ENCODE data around the gene PHB1. TPM values are rescaled to one million over a fixed set of nuclear protein-coding genes. Genes with fewer than 3 reads are reported as not detected.

The PHB1 gene
- total RNA-seq, 1 donor from 2014 or later, result 168 TPM

DNA sequence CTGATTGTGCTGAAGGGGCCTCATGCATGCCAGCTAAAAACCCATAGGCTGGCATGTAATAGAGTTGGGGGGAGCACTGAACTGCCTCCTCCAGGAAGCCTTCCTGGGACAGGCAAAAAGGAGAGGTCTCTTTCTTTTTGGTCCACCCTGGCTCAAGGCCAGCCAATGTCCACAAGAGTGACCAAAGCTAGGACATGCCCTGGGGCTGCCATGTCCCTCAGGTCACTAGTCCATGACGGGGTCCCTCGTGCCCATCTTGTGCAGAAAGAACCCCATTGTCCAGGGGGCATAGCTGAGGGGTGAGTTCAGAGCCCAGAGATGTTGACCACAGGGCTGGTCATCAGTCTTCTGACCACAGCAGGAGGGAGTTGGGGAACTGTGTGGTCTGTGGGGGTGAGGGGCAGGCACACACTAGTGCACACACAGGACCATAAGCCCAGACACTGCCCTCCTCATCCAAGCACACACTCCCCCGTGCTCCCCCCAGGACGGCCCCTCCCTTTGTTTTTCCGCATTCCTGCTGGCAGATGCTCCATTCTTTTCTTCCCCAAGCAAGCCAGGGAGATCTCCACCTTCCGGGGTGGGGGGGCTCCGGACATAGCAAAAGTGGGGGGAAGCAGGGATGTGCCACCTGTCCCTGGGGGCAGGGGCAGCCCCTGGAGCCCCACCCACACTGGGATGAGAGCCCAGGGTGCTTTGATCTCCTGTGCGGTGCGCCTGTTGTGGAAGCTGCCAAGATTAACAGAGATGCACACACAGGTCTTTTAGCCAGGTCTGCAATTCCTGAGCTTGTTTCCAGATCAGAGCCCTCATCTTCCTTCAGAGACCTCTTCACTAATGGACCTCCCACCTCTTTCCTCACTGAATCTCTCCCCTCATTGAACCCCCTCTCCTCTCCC, 25.2 kb upstream of the PHB1 start:
- Mint-ChIP-seq H3K27ac (no peak overlapping the region), H3K36me3 (ENCODE audit: insufficient read depth) (no peaks in the 10 kb centered on the region), H3K27me3 (peaks cover 72% of the 10 kb centered on the region), H3K4me1 (ENCODE audit: low read depth) (peaks cover 7% of the 10 kb centered on the region), H3K4me3 (ENCODE audit: low read depth) (no peak overlapping the region), H3K9me3 (ENCODE audit: low read depth) (no peaks in the 10 kb centered on the region)
- TF ChIP-seq, protein P1, sequence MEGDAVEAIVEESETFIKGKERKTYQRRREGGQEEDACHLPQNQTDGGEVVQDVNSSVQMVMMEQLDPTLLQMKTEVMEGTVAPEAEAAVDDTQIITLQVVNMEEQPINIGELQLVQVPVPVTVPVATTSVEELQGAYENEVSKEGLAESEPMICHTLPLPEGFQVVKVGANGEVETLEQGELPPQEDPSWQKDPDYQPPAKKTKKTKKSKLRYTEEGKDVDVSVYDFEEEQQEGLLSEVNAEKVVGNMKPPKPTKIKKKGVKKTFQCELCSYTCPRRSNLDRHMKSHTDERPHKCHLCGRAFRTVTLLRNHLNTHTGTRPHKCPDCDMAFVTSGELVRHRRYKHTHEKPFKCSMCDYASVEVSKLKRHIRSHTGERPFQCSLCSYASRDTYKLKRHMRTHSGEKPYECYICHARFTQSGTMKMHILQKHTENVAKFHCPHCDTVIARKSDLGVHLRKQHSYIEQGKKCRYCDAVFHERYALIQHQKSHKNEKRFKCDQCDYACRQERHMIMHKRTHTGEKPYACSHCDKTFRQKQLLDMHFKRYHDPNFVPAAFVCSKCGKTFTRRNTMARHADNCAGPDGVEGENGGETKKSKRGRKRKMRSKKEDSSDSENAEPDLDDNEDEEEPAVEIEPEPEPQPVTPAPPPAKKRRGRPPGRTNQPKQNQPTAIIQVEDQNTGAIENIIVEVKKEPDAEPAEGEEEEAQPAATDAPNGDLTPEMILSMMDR (IDR thresholded peaks at IDR 0.05; ENCODE audit: unreplicated experiment), result no peak
- DNase-seq (ENCODE audit: low spot score, unreplicated experiment), result no peak

DNA sequence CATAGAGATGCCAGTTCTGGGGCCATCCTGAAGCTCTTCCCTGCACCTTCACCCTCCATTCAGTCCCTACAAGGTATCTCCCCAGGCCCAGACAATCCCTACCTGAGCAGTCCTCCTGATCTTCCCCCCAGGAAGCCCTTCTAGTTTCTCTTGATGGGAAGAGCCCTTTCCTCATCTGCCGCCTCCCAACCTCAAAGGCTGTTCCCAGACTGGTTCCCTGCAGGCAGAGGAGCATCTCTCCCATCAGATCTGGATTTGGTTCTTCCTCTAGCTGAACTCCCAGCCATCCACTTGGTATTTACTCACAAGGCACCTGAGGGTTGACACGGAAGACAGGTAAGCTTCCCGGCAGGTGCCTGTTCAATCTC, 24.6 kb upstream of the PHB1 start:
- Mint-ChIP-seq H3K4me1 (ENCODE audit: low read depth) (peaks cover 7% of the 10 kb centered on the region), H3K27me3 (peaks cover 70% of the 10 kb centered on the region)

DNA sequence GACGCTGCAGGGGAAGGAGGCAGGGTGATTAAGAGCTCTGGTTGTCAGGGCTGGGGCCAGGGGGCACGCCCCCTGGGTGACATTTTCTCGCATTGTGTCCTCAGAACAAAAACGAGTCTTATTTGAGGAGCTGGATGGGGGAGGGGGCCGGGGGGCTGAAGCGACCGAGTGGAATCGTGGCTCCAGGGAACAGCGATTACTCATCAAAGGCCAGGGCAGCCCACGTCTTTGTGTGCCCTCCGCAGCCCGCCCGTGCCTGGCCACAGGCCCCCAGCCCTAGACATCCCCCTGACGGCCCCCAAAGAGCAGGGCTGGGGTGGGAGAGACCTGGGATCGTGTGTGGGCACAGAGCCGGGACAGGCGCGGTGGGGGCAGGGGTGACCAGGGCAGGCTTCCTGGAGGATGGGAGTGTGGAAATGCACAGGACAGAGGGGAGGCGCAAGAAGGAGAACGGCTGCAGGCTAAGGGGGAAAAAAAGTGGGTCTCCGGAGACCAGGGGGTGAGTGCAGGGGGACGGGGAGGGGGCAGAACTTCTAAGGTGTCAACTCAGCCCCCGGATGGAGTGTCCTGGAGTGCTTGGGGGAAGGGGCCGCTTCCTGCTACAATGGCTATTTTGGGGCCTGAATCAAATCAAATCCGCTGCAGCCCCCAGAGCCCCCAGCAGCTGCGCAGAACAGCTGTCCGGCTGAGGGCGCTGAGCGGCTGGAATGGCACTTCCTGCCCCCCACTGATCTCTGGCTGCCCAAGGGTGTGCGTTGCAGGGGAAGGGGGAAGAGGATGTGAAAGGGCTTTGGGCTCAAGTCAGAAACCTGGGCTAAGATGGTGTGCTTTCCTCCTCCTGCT, 24.0 kb upstream of the PHB1 start:
- peaks cover 7% of the 10 kb centered on the region for H3K4me1 Mint-ChIP-seq (ENCODE audit: low read depth)
- H3K4me3 Mint-ChIP-seq (ENCODE audit: low read depth), result peak overlapping the region; percentile 59
- peak overlapping the region; percentile 53 for H3K27ac Mint-ChIP-seq
- no peaks in the 10 kb centered on the region for H3K9me3 Mint-ChIP-seq (ENCODE audit: low read depth)
- H3K27me3 Mint-ChIP-seq, result peaks cover 66% of the 10 kb centered on the region
- TF ChIP-seq, protein P1 (IDR thresholded peaks at IDR 0.05; ENCODE audit: unreplicated experiment), result no peak
- no peaks in the 10 kb centered on the region for H3K36me3 Mint-ChIP-seq (ENCODE audit: insufficient read depth)
- no peak for DNase-seq (ENCODE audit: low spot score, unreplicated experiment)

More for the DNA sequence above, 24.6 kb upstream of the PHB1 start:
- DNase-seq (ENCODE audit: low spot score, unreplicated experiment), result no peak
- TF ChIP-seq, protein P1 (IDR thresholded peaks at IDR 0.05; ENCODE audit: unreplicated experiment), result no peak
- Mint-ChIP-seq H3K4me3 (ENCODE audit: low read depth) (peak overlapping the region; percentile 25), H3K27ac (peak overlapping the region; percentile 53), H3K36me3 (ENCODE audit: insufficient read depth) (no peaks in the 10 kb centered on the region), H3K9me3 (ENCODE audit: low read depth) (no peaks in the 10 kb centered on the region)

DNA sequence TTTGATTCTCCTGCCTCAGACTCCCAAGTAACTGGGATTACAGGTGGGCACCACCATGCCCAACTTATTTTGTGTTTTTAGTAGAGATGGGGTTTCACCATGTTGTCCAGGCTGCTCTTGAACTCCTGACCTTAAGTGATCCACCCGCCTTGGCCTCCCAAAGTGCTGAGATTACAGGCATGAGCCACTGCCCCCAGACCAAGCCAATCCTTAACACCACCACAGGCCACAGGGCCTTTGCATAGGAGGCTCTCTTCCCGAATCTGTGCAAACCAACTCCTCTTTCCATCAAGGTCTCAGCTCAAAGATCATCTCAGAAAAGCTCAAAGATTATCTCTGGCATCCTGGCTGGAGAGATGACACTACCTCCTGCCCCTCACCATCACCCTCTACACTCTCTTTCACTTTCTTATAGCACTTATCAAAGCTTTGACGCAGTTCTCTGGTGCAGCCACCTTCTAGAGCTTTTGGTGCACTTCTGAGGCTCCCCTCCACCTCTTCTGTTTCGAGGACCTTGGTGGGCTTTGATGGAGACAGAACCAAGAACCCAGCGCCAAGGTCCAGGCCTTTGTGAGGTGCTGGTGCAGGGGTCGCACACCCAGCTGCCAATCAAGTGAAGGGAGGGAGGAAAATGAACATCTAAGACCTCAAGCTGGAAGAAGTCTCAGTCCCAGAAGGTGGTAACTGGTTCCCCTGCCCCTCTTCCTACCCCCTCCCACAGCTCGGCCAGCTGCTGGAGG, 23.2 kb upstream of the PHB1 start:
- peaks cover 60% of the 10 kb centered on the region for H3K27me3 Mint-ChIP-seq
- H3K27ac Mint-ChIP-seq, result no peak overlapping the region
- peaks cover 7% of the 10 kb centered on the region for H3K4me1 Mint-ChIP-seq (ENCODE audit: low read depth)
- H3K36me3 Mint-ChIP-seq (ENCODE audit: insufficient read depth), result no peaks in the 10 kb centered on the region
- no peaks in the 10 kb centered on the region for H3K9me3 Mint-ChIP-seq (ENCODE audit: low read depth)
- peak overlapping the region; percentile 59 for H3K4me3 Mint-ChIP-seq (ENCODE audit: low read depth)
- TF ChIP-seq, protein P1 (IDR thresholded peaks at IDR 0.05; ENCODE audit: unreplicated experiment), result no peak
- no peak for DNase-seq (ENCODE audit: low spot score, unreplicated experiment)

DNA sequence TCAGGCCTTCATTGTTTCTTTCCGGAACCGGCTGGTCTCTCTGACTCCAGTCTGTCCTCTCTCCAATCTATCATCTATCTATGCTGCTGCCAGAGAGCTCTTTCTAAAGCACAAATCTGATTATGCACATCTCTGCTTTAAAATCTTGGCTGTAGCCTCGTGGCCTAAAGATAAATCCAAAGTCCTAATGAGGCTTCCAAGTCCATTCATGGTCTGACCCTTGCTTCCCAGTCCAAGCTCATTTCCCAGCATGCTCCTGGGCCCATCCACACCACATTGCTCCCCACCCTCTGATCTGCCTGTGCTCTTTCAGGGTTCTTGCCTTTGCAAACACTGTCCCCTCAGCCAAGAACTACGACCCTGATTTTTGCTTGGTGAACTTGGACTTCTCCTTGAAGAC, 21.5 kb upstream of the PHB1 start:
- Mint-ChIP-seq H3K27me3 (peaks cover 52% of the 10 kb centered on the region), H3K9me3 (ENCODE audit: low read depth) (no peaks in the 10 kb centered on the region), H3K4me3 (ENCODE audit: low read depth) (no peak overlapping the region), H3K36me3 (ENCODE audit: insufficient read depth) (no peaks in the 10 kb centered on the region), H3K4me1 (ENCODE audit: low read depth) (peaks cover 7% of the 10 kb centered on the region), H3K27ac (no peak overlapping the region)
- TF ChIP-seq, protein P1 (IDR thresholded peaks at IDR 0.05; ENCODE audit: unreplicated experiment), result no peak
- no peak for DNase-seq (ENCODE audit: low spot score, unreplicated experiment)

Measured in progenitor cell of endocrine pancreas (in vitro differentiated cells).